ENCODE measurements around the gene KCNMB1. TPM values are rescaled to one million over a fixed set of nuclear protein-coding genes. Genes with fewer than 3 reads are reported as not detected.

The KCNMB1 gene
- total RNA-seq, 1 donor from 2014 or later: not detected

DNA sequence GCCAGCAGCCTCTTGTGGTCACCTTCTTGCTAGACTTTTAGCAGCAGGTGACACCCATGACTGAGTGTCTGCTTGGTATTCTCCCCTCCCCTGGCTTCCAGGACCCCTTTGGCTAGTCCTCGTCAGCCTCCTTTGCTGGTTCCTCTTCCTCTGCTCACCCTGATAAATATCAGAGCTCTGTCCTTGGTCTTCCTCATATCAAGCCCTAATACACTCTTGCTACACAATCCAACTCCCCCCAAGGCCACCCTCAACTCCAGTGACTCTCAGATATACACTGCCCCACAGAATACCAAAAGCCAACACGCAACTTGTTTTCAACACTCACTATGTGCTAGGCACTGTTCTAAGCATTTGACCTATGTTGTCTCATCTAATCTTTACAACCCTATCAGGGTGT lies 61.3 kb downstream of the KCNMB1 start:
- Histone ChIP-seq H4K20me1 (ENCODE audit: low read depth) (no peaks in the 10 kb centered on the region), H2AFZ (replicated peaks) (no peak overlapping the region), H3K36me3 (no peaks in the 10 kb centered on the region), H3K27me3 (no peaks in the 10 kb centered on the region), H3K79me2 (ENCODE audit: low read depth) (no peaks in the 10 kb centered on the region), H3K27ac (no peak overlapping the region), H3K4me1 (peaks cover 9% of the 10 kb centered on the region), H3K9me3 (ENCODE audit: low read depth) (no peaks in the 10 kb centered on the region), H3K4me2 (no peak overlapping the region), H3K9ac (no peak overlapping the region), H3F3A (ENCODE audit: low read depth) (peaks cover 4% of the 10 kb centered on the region), H3K4me3 (no peak overlapping the region)
- H3K36me3 Mint-ChIP-seq: no peaks in the 10 kb centered on the region
- H3K9me3 Mint-ChIP-seq: peaks cover 3% of the 10 kb centered on the region
- no peak overlapping the region for H3K4me3 Mint-ChIP-seq
- H3K4me1 Mint-ChIP-seq: peaks cover 18% of the 10 kb centered on the region
- H3K27me3 Mint-ChIP-seq (ENCODE audit: insufficient read depth, low read depth): peaks cover 3% of the 10 kb centered on the region
- DNase-seq (ENCODE audit: low spot score): no peak
- H3K27ac Mint-ChIP-seq: no peak overlapping the region
- TF ChIP-seq, protein P1, sequence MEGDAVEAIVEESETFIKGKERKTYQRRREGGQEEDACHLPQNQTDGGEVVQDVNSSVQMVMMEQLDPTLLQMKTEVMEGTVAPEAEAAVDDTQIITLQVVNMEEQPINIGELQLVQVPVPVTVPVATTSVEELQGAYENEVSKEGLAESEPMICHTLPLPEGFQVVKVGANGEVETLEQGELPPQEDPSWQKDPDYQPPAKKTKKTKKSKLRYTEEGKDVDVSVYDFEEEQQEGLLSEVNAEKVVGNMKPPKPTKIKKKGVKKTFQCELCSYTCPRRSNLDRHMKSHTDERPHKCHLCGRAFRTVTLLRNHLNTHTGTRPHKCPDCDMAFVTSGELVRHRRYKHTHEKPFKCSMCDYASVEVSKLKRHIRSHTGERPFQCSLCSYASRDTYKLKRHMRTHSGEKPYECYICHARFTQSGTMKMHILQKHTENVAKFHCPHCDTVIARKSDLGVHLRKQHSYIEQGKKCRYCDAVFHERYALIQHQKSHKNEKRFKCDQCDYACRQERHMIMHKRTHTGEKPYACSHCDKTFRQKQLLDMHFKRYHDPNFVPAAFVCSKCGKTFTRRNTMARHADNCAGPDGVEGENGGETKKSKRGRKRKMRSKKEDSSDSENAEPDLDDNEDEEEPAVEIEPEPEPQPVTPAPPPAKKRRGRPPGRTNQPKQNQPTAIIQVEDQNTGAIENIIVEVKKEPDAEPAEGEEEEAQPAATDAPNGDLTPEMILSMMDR (IDR thresholded peaks at IDR 0.05): no peak
- TF ChIP-seq EZH2phosphoT487 (IDR thresholded peaks at IDR 0.05): no peak
- no peak for TF ChIP-seq EZH2 (IDR thresholded peaks at IDR 0.05)

DNA sequence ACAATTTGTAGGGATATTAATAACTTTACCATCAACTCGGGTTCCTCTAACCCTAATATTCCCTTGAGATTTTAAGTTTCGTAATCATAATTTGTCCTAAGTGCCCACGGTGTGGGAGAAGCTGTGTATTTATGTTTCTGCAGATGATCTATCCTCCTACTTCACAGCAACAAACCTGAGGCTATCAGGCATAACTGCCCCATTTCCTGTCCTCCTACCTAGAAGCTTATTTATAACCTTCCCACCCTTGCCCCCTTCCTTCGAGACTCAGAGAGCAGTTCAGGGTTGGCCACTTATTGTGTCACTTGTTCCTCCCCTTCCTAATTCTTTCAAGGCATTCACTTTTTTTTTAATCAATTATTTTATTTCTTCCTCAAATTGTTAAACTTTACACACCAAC lies 62.0 kb downstream of the KCNMB1 start:
- Histone ChIP-seq H3F3A (ENCODE audit: low read depth) (no peaks in the 10 kb centered on the region), H3K27ac (no peak overlapping the region), H3K4me1 (peaks cover 2% of the 10 kb centered on the region), H3K4me3 (no peak overlapping the region), H3K9ac (no peak overlapping the region), H3K79me2 (ENCODE audit: low read depth) (no peaks in the 10 kb centered on the region), H2AFZ (replicated peaks) (no peak overlapping the region), H4K20me1 (ENCODE audit: low read depth) (no peaks in the 10 kb centered on the region), H3K36me3 (no peaks in the 10 kb centered on the region), H3K4me2 (no peak overlapping the region), H3K9me3 (ENCODE audit: low read depth) (no peaks in the 10 kb centered on the region), H3K27me3 (no peaks in the 10 kb centered on the region)
- no peaks in the 10 kb centered on the region for H3K36me3 Mint-ChIP-seq
- DNase-seq (ENCODE audit: low spot score): no peak
- TF ChIP-seq EZH2 (IDR thresholded peaks at IDR 0.05) (no peak), EZH2phosphoT487 (IDR thresholded peaks at IDR 0.05) (no peak)
- TF ChIP-seq, protein P1 (IDR thresholded peaks at IDR 0.05): no peak
- no peak overlapping the region for H3K4me3 Mint-ChIP-seq
- H3K27ac Mint-ChIP-seq: no peak overlapping the region
- H3K4me1 Mint-ChIP-seq: peaks cover 12% of the 10 kb centered on the region
- peaks cover 3% of the 10 kb centered on the region for H3K27me3 Mint-ChIP-seq (ENCODE audit: insufficient read depth, low read depth)
- H3K9me3 Mint-ChIP-seq: peaks cover 3% of the 10 kb centered on the region

Other genes starting within 250 kb of the KCNMB1 start
- gene C5orf58, start 156.4 kb downstream of the KCNMB1 start, total RNA-seq (ENCODE audit: low replicate concordance): not detected in 2 replicates
- gene LCP2, start 91.6 kb downstream of the KCNMB1 start, total RNA-seq (ENCODE audit: low replicate concordance): not detected in 2 replicates
- gene KCNIP1, start 114.7 kb upstream of the KCNMB1 start, total RNA-seq (ENCODE audit: low replicate concordance): 2.4 and 2.8 TPM in 2 replicates

Measured in neural progenitor cell (in vitro differentiated cells).